Activated T-helper 1 cell treated with anti-CD3 and anti-CD28 coated beads, Interleukin-12 subunit alpha, Interleukin-12 subunit beta, Interleukin-2, Interleukin-4 antibody, amounts not matched to agents 30 ng/mL and 10 ng/mL and 1 ng/mL, durations not matched to agents 14 hours and 24 hours and 36 hours (primary cell): ENCODE measurements around the gene HOXB1. TPM values are rescaled to one million over a fixed set of nuclear protein-coding genes. Genes with fewer than 3 reads are reported as not detected.

Experiments used
- DNase-seq: peaks from one replicate; pipeline ENCODE4 v3.0.0; 2021; ENCODE audit warnings: low spot score
- H3K27ac Mint-ChIP-seq: one replicate; pipeline ENCODE4 v1.8.0; 2021; ENCODE audit warnings: mild to moderate bottlenecking, mixed read lengths
- H3K27me3 Mint-ChIP-seq: one replicate; pipeline ENCODE4 v1.8.0; 2022; ENCODE audit warnings: mild to moderate bottlenecking, moderate library complexity, mixed read lengths; ENCODE audit not compliant: insufficient read depth
- H3K36me3 Mint-ChIP-seq: one replicate; pipeline ENCODE4 v1.8.0; 2021; ENCODE audit warnings: low read depth, mixed read lengths
- H3K4me1 Mint-ChIP-seq: one replicate; pipeline ENCODE4 v1.8.0; 2021; ENCODE audit warnings: low read depth, mixed read lengths
- H3K4me3 Mint-ChIP-seq: one replicate; pipeline ENCODE4 v1.8.0; 2021; ENCODE audit warnings: mild to moderate bottlenecking, moderate library complexity, mixed read lengths
- H3K9me3 Mint-ChIP-seq: one replicate; pipeline ENCODE4 v1.8.0; 2021; ENCODE audit warnings: mixed read lengths
- intact Hi-C: fragments of 100-400 bp; cut with micrococcal nuclease; formaldehyde crosslinking; loops from one replicate; pipeline ENCODE4 v1.15.1; 2024
- total RNA-seq: library from RNA; stranded (reverse); gene quantifications from 2 replicates; pipeline ENCODE4 v1.2.3, GENCODE V29; 2022

HOXB1 gene
- total RNA-seq, 1 donor from 2014 or later, result not detected

- H3K27ac Mint-ChIP-seq, result no peak overlapping the region
- H3K9me3 Mint-ChIP-seq, result no peaks in the 10 kb centered on the region
- peaks cover 15% of the 10 kb centered on the region for H3K27me3 Mint-ChIP-seq
- intact Hi-C loops, result no loop called here
- peaks cover 15% of the 10 kb centered on the region for H3K36me3 Mint-ChIP-seq
- peaks cover 7% of the 10 kb centered on the region for H3K4me1 Mint-ChIP-seq
- no peak overlapping the region for H3K4me3 Mint-ChIP-seq
- DNase-seq, result no peak
Observed at GRCh38 chr17:48564188-48565021, 33.6 kb upstream of the HOXB1 start.

GRCh38 chr17:48563867-48564187 is 33.0 kb upstream of the HOXB1 start:
- no peak overlapping the region for H3K27ac Mint-ChIP-seq
- H3K4me3 Mint-ChIP-seq, result no peak overlapping the region
- no peak for DNase-seq
- peaks cover 7% of the 10 kb centered on the region for H3K4me1 Mint-ChIP-seq
- H3K36me3 Mint-ChIP-seq, result peaks cover 11% of the 10 kb centered on the region
- peaks cover 10% of the 10 kb centered on the region for H3K27me3 Mint-ChIP-seq
- no peaks in the 10 kb centered on the region for H3K9me3 Mint-ChIP-seq
- intact Hi-C loops, result no loop called here

GRCh38 chr17:48563385-48563838 is 32.6 kb upstream of the HOXB1 start:
- no peak overlapping the region for H3K4me3 Mint-ChIP-seq
- H3K9me3 Mint-ChIP-seq, result no peaks in the 10 kb centered on the region
- H3K36me3 Mint-ChIP-seq, result peaks cover 11% of the 10 kb centered on the region
- no peak overlapping the region for H3K27ac Mint-ChIP-seq
- H3K4me1 Mint-ChIP-seq, result peaks cover 7% of the 10 kb centered on the region
- intact Hi-C loops, result no loop called here
- no peak for DNase-seq
- peaks cover 10% of the 10 kb centered on the region for H3K27me3 Mint-ChIP-seq

DNA sequence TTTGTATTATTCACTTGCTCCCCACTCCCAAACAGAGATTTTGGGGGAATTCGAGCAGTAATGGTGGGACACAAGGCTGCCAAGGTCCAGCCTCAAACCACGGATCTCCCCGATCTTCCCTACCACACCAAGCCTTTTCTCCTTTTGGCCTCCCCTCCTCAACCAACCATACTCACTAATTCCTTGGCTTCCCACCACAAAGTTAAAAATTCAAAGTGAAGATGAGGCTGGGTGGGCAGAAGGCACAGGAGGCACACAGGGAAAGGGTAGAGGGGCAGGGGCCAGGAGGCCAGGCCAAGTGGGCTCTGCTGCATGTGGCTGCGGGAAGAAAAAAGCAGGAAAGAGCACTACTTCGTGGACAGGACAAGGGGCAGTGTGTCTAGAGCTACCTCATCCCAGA is 32.1 kb upstream of the HOXB1 start:
- peaks cover 8% of the 10 kb centered on the region for H3K36me3 Mint-ChIP-seq
- no peak for DNase-seq
- H3K9me3 Mint-ChIP-seq, result no peaks in the 10 kb centered on the region
- intact Hi-C loops, result no loop called here
- no peak overlapping the region for H3K4me3 Mint-ChIP-seq
- peaks cover 7% of the 10 kb centered on the region for H3K4me1 Mint-ChIP-seq
- peaks cover 12% of the 10 kb centered on the region for H3K27me3 Mint-ChIP-seq
- no peak overlapping the region for H3K27ac Mint-ChIP-seq

DNA sequence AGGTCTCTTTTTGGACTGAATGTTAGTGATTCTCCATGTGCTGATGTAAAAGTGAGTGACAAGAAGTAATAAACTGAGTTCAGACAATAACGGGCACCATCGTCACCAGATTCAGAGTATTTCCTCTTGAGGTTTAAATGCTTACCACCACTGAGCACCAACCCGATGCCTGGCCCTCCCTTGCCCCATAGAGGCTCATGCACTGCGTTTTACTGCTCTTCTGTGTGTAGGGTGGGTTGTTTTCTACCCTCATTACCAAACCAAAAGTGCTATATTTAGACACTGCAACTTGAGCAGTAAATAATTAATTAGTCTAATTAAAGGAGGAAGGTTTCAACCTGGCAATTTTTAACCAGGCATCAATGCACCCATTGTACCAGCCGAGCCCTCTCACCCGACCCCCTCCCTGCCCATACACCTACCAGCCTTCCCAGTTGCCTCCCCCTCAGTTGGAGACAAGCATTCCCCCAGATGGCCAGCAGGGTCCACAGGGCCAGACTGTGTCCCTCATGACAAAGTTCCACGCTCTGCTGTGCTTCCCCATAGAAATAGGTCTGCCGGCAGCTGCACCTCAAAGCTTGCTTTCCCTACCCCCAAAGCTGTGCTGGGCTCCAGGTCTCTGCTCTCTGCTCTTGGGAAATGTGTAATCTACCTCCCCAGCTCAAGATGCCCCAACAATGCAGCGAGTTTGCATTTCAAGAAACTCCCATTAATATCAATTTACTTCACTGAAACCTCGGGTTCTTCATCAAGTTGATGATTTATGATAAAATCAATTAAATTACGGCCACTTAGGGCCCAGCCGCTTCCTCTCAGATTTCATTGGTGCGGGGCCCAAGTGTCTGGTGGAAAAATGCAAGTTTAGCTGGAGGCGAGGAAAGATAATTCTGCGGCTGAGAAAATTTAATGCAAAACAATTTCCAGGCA is 31.3 kb upstream of the HOXB1 start:
- H3K4me3 Mint-ChIP-seq, result no peak overlapping the region
- peaks cover 7% of the 10 kb centered on the region for H3K4me1 Mint-ChIP-seq
- DNase-seq, result no peak
- H3K36me3 Mint-ChIP-seq, result peaks cover 8% of the 10 kb centered on the region
- intact Hi-C loops, result no loop called here
- H3K27me3 Mint-ChIP-seq, result peaks cover 14% of the 10 kb centered on the region
- H3K27ac Mint-ChIP-seq, result no peak overlapping the region
- no peaks in the 10 kb centered on the region for H3K9me3 Mint-ChIP-seq

DNA sequence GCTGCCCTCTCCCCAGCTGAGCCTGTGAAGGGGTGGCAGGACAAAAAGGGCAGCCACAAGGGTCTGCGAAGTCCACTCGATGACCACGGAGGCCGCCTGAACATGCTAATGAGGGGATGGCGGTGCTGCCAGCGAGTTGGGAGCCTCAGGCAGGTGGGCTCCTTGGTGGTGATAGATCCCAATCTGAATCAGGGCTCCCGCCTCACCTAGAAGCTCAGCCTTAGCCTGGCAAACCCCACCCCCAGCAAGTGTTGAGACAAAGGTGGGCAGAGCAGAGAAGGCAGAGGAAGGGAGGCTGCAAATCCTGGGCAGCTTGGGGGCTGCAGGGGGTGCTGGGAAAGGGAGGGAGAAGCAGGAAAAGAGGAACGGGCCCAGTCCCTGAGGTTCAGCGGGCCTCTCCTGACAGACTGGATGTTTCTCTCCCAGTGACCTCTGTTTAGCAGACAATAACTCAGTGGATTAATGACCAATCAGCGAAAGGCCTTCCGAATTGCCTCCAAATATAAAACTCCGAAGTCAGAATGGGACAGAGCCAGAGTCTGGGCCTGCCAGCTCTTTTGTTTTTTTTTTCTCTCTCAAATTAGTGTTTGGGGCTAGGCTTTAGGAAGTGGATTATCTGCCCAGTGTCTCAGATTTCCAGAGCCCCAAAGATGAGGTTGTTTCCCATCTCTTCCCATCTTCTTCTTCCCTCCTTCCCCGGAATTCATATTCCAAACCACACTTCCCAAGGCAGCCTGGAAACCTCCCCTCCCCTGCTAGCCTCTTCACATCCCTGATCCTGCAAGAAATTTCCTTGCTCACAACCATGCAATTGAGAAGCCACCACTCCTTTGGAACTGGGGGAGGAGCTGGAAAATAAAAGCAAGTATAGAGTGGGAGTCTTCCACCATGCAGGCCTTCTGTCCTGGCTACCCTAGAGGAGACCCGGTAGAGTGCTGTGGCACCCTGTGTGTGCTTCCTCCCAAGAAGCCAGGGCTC is 29.3 kb upstream of the HOXB1 start:
- Mint-ChIP-seq H3K27me3 (peaks cover 27% of the 10 kb centered on the region), H3K4me1 (peaks cover 16% of the 10 kb centered on the region), H3K9me3 (no peaks in the 10 kb centered on the region), H3K36me3 (peaks cover 14% of the 10 kb centered on the region), H3K27ac (no peak overlapping the region), H3K4me3 (no peak overlapping the region)
- DNase-seq, result no peak
- intact Hi-C loops, result no loop called here

- intact Hi-C loops, result no loop called here
- DNase-seq, result no peak
- Mint-ChIP-seq H3K27ac (no peak overlapping the region), H3K4me3 (no peak overlapping the region), H3K4me1 (peaks cover 19% of the 10 kb centered on the region), H3K9me3 (no peaks in the 10 kb centered on the region), H3K36me3 (peaks cover 11% of the 10 kb centered on the region), H3K27me3 (peaks cover 27% of the 10 kb centered on the region)
Observed at GRCh38 chr17:48559122-48559839, 28.5 kb upstream of the HOXB1 start.

DNA sequence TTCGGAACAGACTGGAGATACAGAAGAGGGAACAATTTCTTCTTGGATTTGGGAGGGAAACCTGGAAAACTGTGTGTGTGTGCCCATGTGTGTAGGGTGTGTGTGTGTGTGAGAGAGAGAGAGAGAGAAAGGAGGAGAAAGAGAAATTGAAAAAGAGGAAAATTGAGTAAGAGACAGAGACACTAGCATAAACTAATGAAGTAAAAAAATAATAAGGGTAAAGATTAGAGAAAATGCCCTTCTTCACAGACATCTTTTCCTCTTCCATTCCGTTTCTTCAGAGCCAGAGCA is 28.0 kb upstream of the HOXB1 start:
- Mint-ChIP-seq H3K36me3 (peaks cover 11% of the 10 kb centered on the region), H3K4me3 (no peak overlapping the region), H3K4me1 (peaks cover 19% of the 10 kb centered on the region), H3K27me3 (peaks cover 27% of the 10 kb centered on the region), H3K9me3 (no peaks in the 10 kb centered on the region), H3K27ac (no peak overlapping the region)
- no peak for DNase-seq
- intact Hi-C loops, result no loop called here

GRCh38 chr17:48558057-48558830 is 27.4 kb upstream of the HOXB1 start:
- Mint-ChIP-seq H3K4me1 (peaks cover 19% of the 10 kb centered on the region), H3K9me3 (no peaks in the 10 kb centered on the region), H3K36me3 (peaks cover 11% of the 10 kb centered on the region), H3K4me3 (no peak overlapping the region), H3K27me3 (peaks cover 27% of the 10 kb centered on the region), H3K27ac (no peak overlapping the region)
- no peak for DNase-seq
- intact Hi-C loops, result no loop called here

GRCh38 chr17:48556576-48557401 is 26.0 kb upstream of the HOXB1 start:
- intact Hi-C loops, result no loop called here
- Mint-ChIP-seq H3K4me1 (peaks cover 23% of the 10 kb centered on the region), H3K9me3 (no peaks in the 10 kb centered on the region), H3K36me3 (peaks cover 12% of the 10 kb centered on the region), H3K27me3 (peaks cover 26% of the 10 kb centered on the region), H3K27ac (no peak overlapping the region), H3K4me3 (no peak overlapping the region)
- no peak for DNase-seq

DNA sequence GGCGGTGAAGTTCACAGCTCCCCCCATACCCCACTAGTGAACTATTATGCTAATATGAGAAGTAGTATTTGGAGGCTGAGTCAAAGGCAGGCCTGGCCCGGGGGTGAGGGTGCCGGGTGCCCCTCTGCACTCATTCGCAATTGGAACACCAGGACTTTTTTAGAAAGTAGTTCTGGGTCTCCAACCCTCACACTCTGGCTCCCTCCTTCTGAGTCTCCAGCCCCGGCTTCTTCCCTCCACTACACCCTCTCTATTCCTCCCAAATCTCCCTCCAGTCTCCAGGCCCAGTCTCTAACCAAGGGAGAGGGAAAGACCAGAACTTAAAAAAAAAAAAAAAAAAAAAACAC is 25.4 kb upstream of the HOXB1 start:
- Mint-ChIP-seq H3K4me3 (no peak overlapping the region), H3K36me3 (peaks cover 12% of the 10 kb centered on the region), H3K27me3 (peaks cover 26% of the 10 kb centered on the region), H3K4me1 (peaks cover 20% of the 10 kb centered on the region), H3K27ac (no peak overlapping the region), H3K9me3 (no peaks in the 10 kb centered on the region)
- intact Hi-C loops, result no loop called here
- no peak for DNase-seq
